Measurements from ENCODE around the gene WDR18. TPM values are rescaled to one million over a fixed set of nuclear protein-coding genes. Genes with fewer than 3 reads are reported as not detected.

The WDR18 gene
- total RNA-seq, 8 experiments from 2014 or later, result 23.8 to 64.7 (median 36.2) TPM

DNA sequence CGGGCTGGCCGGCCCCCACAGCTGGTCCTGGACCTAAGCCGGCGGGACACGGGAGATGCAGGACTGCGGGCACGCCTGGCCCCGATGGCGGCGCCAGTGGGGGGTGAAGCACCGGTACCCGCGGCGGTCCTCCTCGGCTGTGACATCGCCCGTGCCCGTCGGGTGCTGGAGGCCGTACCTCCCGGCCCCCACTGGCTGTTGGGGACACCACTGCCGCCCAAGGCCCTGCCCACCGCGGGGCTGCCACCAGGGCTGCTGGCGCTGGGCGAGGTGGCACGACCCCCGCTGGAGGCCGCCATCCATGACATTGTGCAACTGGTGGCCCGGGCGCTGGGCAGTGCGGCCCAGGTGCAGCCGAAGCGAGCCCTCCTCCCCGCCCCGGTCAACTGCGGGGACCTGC lies 19.1 kb downstream of the WDR18 start:
- H3K27ac ChIP-seq, result no peak overlapping the region
- 71 to 80% methylated on average over 3 to 4 of the region's 37 CpGs; no CpG with 5 or more reads in 8 of the 10 experiments for WGBS, 10 experiments
- peaks cover 0 to 6% of the 10 kb centered on the region in 2 donors for H3K4me1 ChIP-seq (replicated peaks in 1 of 2)
- in situ Hi-C loops (cut with MboI; ENCODE audit: low pct_unique_long_range_greater_than_20kb in 2 of 9, low sequenced_read_pairs in 9 of 9, unreplicated experiment in 9 of 9), result no loop called here
- H3K4me3 ChIP-seq, result no peak overlapping the region
- no peak for ATAC-seq (replicated peaks in 6 of 8)

- no peak overlapping the region for H3K4me3 ChIP-seq
Measured at GRCh38 chr19:1004204-1004802, 20.2 kb downstream of the WDR18 start.

GRCh38 chr19:1004803-1005664 lies 20.9 kb downstream of the WDR18 start:
- Histone ChIP-seq H3K27ac (no peak overlapping the region), H3K4me1 (replicated peaks in 1 of 2) (no peaks in the 10 kb centered on the region), H3K4me3 (no peak overlapping the region)
- WGBS, 10 experiments, result 59 to 92% (median 84%) methylated on average over 1 to 13 of the region's 70 CpGs; no CpG with 5 or more reads in 6 of the 10 experiments
- ATAC-seq (replicated peaks in 6 of 8), result no peak
- in situ Hi-C loops (cut with MboI; ENCODE audit: low pct_unique_long_range_greater_than_20kb in 2 of 9, low sequenced_read_pairs in 9 of 9, unreplicated experiment in 9 of 9), result no loop called here

More at GRCh38 chr19:1004204-1004802, 20.2 kb downstream of the WDR18 start:
- in situ Hi-C loops (cut with MboI; ENCODE audit: low pct_unique_long_range_greater_than_20kb in 2 of 9, low sequenced_read_pairs in 9 of 9, unreplicated experiment in 9 of 9), result no loop called here
- H3K27ac ChIP-seq, result no peak overlapping the region
- no peaks in the 10 kb centered on the region for H3K4me1 ChIP-seq (replicated peaks in 1 of 2)
- ATAC-seq (replicated peaks in 6 of 8), result no peak
- 84 to 100% methylated on average over 2 to 5 of the region's 32 CpGs; no CpG with 5 or more reads in 8 of the 10 experiments for WGBS, 10 experiments

- no peak overlapping the region for H3K4me3 ChIP-seq
- 50 to 70% (median 63%) methylated on average over 2 to 17 of the region's 27 CpGs; no CpG with 5 or more reads in 7 of the 10 experiments for WGBS, 10 experiments
- no peak overlapping the region for H3K27ac ChIP-seq
- peak in 1 of 8 experiments; percentile 1 for ATAC-seq (replicated peaks in 6 of 8)
- peaks cover 0 to 2% of the 10 kb centered on the region in 2 donors for H3K4me1 ChIP-seq (replicated peaks in 1 of 2)
- in situ Hi-C loops (cut with MboI; ENCODE audit: low pct_unique_long_range_greater_than_20kb in 2 of 9, low sequenced_read_pairs in 9 of 9, unreplicated experiment in 9 of 9), result no loop called here
Measured at GRCh38 chr19:1006711-1007398, 22.7 kb downstream of the WDR18 start.

- in situ Hi-C loops (cut with MboI; ENCODE audit: low pct_unique_long_range_greater_than_20kb in 2 of 9, low sequenced_read_pairs in 9 of 9, unreplicated experiment in 9 of 9), result no loop called here
- Histone ChIP-seq H3K4me1 (replicated peaks in 1 of 2) (peaks cover 0 to 2% of the 10 kb centered on the region in 2 donors), H3K27ac (no peak overlapping the region), H3K4me3 (no peak overlapping the region)
- 97% methylated on average over 6 of the region's 73 CpGs; no CpG with 5 or more reads in 9 of the 10 experiments for WGBS, 10 experiments
- ATAC-seq (replicated peaks in 6 of 8), result peak in 3 of 8 experiments; percentile 5 to 12 (median 7)
Measured at GRCh38 chr19:1007399-1008251, 23.5 kb downstream of the WDR18 start.

DNA sequence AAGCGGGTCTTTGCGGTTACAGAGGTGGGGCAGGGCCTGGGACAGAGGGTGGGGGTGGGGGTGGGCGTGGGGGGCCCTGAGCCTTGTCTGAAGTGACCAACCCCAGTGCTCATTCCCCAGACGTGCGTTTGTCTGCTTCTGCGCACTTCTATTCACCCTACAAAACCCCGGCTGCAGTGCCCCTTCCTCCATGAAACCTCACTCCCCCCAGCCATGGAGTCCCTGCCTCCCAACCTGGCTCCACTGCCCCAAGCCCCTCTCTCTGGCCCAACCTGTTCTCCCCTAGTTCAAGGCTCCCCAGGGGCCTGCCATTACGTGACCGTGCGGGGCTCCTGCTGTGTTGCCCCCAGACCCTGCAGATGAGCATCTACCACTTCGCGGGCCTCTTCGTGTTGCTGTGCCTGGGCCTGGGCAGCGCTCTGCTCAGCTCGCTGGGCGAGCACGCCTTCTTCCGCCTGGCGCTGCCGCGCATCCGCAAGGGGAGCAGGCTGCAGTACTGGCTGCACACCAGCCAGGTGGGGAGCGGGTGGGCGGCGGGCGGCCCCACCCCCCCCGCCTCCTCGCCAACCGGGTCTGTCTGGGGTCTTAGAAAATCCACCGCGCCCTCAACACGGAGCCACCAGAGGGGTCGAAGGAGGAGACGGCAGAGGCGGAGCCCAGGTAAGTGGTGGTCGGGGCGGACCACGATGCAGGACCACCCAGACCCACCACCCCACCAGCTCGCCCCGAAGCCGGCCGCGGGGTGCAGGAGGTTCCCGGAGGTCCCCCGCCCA lies 24.3 kb downstream of the WDR18 start:
- no peak for ATAC-seq (replicated peaks in 6 of 8)
- no peak overlapping the region for H3K4me3 ChIP-seq
- no peak overlapping the region for H3K27ac ChIP-seq
- H3K4me1 ChIP-seq (replicated peaks in 1 of 2), result peaks cover 0 to 2% of the 10 kb centered on the region in 2 donors
- in situ Hi-C loops (cut with MboI; ENCODE audit: low pct_unique_long_range_greater_than_20kb in 2 of 9, low sequenced_read_pairs in 9 of 9, unreplicated experiment in 9 of 9), result no loop called here
- 93 to 100% (median 93%) methylated on average over 3 to 11 of the region's 45 CpGs; no CpG with 5 or more reads in 7 of the 10 experiments for WGBS, 10 experiments

DNA sequence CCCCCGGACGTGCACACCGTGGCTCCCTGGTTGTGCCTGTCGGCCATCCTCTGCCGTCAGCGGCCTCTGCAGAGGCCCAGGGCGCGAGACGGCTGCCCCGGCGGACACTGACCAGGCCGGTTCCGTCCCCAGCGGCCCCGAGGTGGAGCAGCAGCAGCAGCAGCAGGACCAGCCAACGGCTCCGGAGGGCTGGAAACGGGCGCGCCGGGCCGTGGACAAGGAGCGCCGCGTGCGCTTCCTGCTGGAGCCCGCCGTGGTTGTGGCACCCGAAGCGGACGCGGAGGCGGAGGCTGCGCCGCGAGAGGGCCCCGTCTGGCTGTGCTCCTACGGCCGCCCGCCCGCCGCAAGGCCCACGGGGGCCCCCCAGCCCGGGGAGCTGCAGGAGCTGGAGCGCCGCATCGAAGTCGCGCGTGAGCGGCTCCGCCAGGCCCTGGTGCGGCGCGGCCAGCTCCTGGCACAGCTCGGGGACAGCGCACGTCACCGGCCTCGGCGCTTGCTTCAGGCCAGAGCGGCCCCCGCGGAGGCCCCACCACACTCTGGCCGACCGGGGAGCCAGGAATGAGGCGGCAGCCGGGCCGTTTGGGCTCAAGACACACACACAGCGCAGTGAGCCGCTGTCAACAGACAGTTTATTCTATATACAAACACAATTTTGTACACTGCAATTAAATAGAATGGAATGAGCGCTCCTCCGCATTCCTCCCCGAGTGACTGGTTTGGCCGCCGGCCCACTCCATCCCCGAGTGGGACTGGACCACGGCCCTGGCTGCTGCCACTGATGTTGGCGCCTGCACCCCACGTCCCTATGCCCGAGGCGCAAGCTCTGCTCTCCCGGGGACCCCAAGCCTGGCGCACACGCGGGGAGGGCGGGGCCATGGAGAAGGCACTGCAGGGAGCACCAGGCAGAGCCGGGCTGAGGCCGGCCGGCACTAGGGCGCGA lies 25.2 kb downstream of the WDR18 start:
- 40 to 90% (median 60%) methylated on average over 1 to 4 of the region's 92 CpGs; no CpG with 5 or more reads in 7 of the 10 experiments for WGBS, 10 experiments
- peak in 2 of 8 experiments; percentile 1 to 5 for ATAC-seq (replicated peaks in 6 of 8)
- Histone ChIP-seq H3K4me1 (replicated peaks in 1 of 2) (peaks cover 0 to 2% of the 10 kb centered on the region in 2 donors), H3K4me3 (no peak overlapping the region), H3K27ac (no peak overlapping the region)
- in situ Hi-C loops (cut with MboI; ENCODE audit: low pct_unique_long_range_greater_than_20kb in 2 of 9, low sequenced_read_pairs in 9 of 9, unreplicated experiment in 9 of 9), result no loop called here

GRCh38 chr19:1009981-1010538 lies 25.9 kb downstream of the WDR18 start:
- in situ Hi-C loops (cut with MboI; ENCODE audit: low pct_unique_long_range_greater_than_20kb in 2 of 9, low sequenced_read_pairs in 9 of 9, unreplicated experiment in 9 of 9), result no loop called here
- Histone ChIP-seq H3K4me3 (no peak overlapping the region), H3K27ac (peak overlapping the region in 1 of 2 donors; percentile 29), H3K4me1 (replicated peaks in 1 of 2) (peaks cover 1 to 2% of the 10 kb centered on the region in 2 donors)
- 100% methylated on average over 2 of the region's 29 CpGs; no CpG with 5 or more reads in 9 of the 10 experiments for WGBS, 10 experiments
- ATAC-seq (replicated peaks in 6 of 8), result peak in 4 of 8 experiments; percentile 6 to 17 (median 14)

GRCh38 chr19:1010586-1011510 lies 26.7 kb downstream of the WDR18 start:
- Histone ChIP-seq H3K4me3 (no peak overlapping the region), H3K4me1 (replicated peaks in 1 of 2) (peaks cover 9 to 10% of the 10 kb centered on the region in 2 donors), H3K27ac (peak overlapping the region in 1 of 2 donors; percentile 29)
- no peak for ATAC-seq (replicated peaks in 6 of 8)
- WGBS, 10 experiments, result 80 to 97% methylated on average over 1 to 7 of the region's 56 CpGs; no CpG with 5 or more reads in 8 of the 10 experiments
- in situ Hi-C loops (cut with MboI; ENCODE audit: low pct_unique_long_range_greater_than_20kb in 2 of 9, low sequenced_read_pairs in 9 of 9, unreplicated experiment in 9 of 9), result no loop called here

DNA sequence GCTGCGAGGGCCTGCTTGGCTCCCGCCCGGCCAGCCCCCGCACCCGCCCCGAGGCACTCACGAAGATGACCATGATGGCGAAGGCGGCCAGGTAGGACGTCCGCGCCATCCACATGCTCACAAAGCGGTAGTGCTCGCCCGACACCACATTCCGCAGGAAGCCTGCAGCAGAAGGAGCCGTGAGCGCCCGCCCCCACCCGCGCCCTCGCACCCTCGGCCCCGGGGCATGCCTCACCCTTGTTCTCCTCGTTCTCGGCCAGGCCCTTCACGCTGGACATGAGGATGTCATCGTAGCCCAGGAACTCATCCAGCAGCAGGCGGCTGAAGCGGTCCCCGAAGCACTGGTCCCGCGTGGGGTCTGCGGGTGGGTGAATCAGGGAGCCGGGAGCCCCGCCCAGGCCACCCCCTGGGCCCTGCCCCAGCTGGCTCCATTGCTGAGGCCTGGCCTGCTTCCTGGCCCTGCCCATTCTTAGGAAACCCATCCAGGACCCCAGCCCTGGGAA lies 27.7 kb downstream of the WDR18 start:
- H3K27ac ChIP-seq, result no peak overlapping the region
- no peak for ATAC-seq (replicated peaks in 6 of 8)
- 100% methylated on average over 10 of the region's 36 CpGs; no CpG with 5 or more reads in 9 of the 10 experiments for WGBS, 10 experiments
- peaks cover 19 to 20% of the 10 kb centered on the region in 2 donors for H3K4me1 ChIP-seq (replicated peaks in 1 of 2)
- H3K4me3 ChIP-seq, result no peak overlapping the region
- in situ Hi-C loops (cut with MboI; ENCODE audit: low pct_unique_long_range_greater_than_20kb in 2 of 9, low sequenced_read_pairs in 9 of 9, unreplicated experiment in 9 of 9), result no loop called here
